Hematopoietic multipotent progenitor cell treated with erythropoietin and hydrocortisone succinate and interleukin-3 and kit ligand, for 6 days (in vitro differentiated cells): ENCODE data around the gene YY2.

ENCODE experiments used
- DNase-seq: peaks from one replicate; pipeline ENCODE4 v3.0.0-alpha.2; 2015

YY2 gene

GRCh38 chrX:21875013-21875412, 19.2 kb downstream of the YY2 start:
- no peak for DNase-seq

- DNase-seq, result no peak
Observed at GRCh38 chrX:21881881-21882574, 26.2 kb downstream of the YY2 start.

DNA sequence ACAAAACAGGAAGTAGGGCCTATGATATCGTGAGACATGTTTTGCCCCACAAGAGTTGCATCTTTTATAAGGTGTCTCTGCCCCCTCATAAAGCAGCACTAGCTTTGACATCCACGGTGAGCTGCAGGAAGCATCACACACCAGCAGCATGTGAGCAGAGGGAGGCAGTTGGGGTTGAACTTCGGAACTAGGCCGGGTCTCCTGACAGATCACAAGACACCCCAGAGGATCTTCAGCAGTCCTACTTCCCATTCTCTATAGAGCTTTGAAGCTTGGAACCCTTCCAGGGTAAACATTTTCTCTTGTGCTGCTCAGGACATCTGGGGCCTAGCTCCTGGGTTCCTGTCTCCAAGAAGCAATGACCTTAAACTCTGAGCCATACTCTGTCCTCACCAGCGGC, 27.5 kb downstream of the YY2 start:
- no peak for DNase-seq

DNA sequence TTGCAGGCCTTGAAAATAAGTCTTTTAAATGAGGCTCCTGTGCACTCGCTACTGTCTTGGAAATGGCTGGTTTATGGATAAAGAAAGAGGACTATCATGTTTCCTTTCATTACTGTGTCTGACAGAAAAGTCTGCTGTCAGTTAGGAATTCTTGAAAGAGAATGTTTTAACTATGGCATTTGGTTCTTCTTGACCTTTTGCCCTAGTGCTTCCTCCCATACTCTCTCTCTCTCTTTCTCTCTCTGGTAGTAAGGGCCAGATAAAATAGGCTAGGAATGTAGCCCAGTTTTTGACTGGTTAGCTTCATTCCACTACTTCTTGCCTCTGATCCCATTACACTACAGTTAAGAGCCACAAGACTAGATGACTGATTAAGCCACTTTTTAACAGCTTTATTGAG, 29.8 kb downstream of the YY2 start:
- DNase-seq, result no peak

GRCh38 chrX:21905313-21905712, 49.5 kb downstream of the YY2 start:
- DNase-seq, result no peak

DNA sequence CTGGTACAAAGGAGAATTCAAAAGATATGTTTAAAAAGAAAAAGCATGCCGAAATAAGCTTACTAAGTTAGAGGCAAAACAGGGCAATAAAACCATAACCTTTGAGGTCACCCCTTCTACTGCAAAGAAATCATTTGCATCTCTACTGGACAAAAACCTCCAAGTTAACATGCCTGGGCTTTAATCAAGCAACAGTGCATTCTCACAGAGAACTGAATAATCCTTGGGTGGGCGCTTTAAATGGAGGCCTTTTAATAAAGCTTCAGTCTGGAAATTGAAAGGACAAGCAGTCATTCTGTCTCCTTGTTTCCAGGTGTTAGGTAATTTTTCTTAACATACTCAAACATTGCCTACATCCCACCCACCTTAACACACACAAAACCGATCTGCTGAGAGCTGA, 50.2 kb downstream of the YY2 start:
- no peak for DNase-seq

DNA sequence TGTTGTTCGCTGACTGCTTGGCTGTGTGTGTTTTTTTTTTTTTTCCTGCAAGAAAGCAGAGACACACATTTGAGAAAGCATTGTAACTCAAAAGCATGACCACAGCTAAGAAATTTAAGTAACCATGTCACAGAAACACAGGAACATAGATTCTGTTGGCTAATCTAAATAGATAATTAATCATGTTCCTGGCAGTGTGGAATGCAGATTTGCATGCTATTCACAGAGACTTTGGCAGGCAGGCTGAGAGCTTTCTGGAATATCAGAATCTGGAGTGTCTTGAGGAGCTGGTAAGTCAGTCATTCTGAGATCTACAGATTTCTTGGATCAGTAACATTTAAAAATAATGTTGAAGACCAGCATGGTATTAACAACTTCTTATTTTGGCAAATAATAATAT, 51.5 kb downstream of the YY2 start:
- no peak for DNase-seq
